Left lobe of liver (tissue), 2 donors: ENCODE measurements around the gene RANBP17. TPM values are rescaled to one million over a fixed set of nuclear protein-coding genes. Genes with fewer than 3 reads are reported as not detected.
A peak's percentile ranks its signal among the peaks of the same experiment; 100 is the strongest.

Source experiments
- ATAC-seq: fragments of 200-7000 bp; cut with Tn5 transposase; one replicate; pipeline ENCODE4 v1.9.1; 2020; ENCODE audit warnings: mild to moderate bottlenecking, moderate library complexity
- DNase-seq: peaks from one replicate; pipeline ENCODE4 v3.0.0-alpha.2; 2020; ENCODE audit warnings: low spot score
- total RNA-seq: library from RNA; stranded (reverse); gene quantifications from one replicate; pipeline ENCODE4 v1.2.1, GENCODE V29; 2021
- donor health status: DM: no; HTN: no; CAD: no; lungs with moderate emphysema.
- donor health status: DM: no; HTN: yes; CAD: no.

RANBP17 gene
- total RNA-seq, 1 donor from 2014 or later, result 3.0 TPM

- DNase-seq (peak; percentile 60), ATAC-seq (peak; percentile 91)
These were observed 218.5 kb downstream of the RANBP17 start for GRCh38 chr5:171080186-171080938.

DNA sequence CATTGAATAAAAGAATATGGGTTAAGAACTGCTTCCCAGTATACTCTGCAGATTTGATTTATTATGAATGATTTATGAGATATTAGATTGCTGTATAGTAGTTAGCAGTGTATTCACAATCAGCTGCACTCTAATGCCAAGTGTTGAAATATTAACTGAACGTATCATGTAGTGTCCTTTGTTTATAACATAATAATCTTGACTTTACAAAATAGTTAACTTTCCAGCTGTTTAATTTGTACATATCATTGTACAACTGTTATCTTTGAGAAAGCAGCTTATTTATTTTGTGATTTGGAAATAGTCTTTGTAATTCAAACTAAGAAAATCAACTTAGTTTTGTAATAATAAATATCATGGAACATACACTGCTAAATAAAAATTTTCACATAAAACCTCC lies 219.5 kb downstream of the RANBP17 start:
- no peak for DNase-seq
- peak; percentile 25 for ATAC-seq

GRCh38 chr5:171092194-171092593 lies 230.4 kb downstream of the RANBP17 start:
- ATAC-seq (no peak), DNase-seq (no peak)

DNA sequence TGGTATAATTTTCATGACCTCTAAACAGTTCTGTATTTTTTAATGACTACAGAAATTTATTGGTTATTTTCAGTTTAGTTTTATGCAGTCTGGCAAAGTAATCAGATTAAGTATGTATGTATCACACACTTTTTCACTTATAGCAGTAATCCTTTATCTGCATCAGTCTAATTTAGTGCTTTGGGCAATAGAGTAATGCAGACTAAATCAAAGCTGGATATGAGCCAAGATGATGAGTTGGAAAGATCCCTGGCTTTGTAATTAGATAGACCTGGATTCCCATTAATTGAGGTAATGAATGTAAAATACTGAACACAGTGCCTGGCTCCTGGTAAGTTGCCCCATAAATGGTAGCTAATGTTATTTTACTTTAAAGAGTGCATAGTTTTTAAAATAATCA lies 231.8 kb downstream of the RANBP17 start:
- DNase-seq, result no peak
- no peak for ATAC-seq

DNA sequence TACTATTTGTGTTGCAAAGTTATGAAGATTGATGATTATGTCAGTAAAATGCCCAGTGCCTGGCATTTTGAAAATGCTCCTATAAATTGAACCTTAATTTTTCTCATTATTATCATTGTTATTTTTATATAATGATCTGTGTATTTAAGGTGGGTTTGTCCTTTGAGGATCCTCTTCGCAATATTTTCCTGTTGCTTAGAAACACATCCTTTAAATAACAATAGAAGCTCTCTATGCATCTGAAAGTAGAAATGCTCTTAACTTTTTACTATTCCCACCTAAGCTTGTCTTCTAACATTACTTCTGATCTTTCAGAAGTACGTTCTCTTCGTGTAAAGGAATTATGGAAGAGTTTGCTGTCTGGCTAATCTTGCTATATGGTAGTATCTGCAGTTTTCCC lies 232.5 kb downstream of the RANBP17 start:
- ATAC-seq (no peak), DNase-seq (no peak)

- no peak for DNase-seq
- no peak for ATAC-seq
These were observed 241.2 kb downstream of the RANBP17 start for GRCh38 chr5:171102877-171103610.

- ATAC-seq (no peak), DNase-seq (no peak)
These were observed 245.9 kb downstream of the RANBP17 start for GRCh38 chr5:171107669-171108068.

GRCh38 chr5:171115519-171115918 lies 253.7 kb downstream of the RANBP17 start:
- ATAC-seq (no peak), DNase-seq (no peak)

- no peak for DNase-seq
- ATAC-seq, result no peak
These were observed 254.9 kb downstream of the RANBP17 start for GRCh38 chr5:171116719-171117118.

- ATAC-seq (no peak), DNase-seq (no peak)
These were observed 259.3 kb downstream of the RANBP17 start for GRCh38 chr5:171120986-171121622.

GRCh38 chr5:171121638-171122037 lies 259.8 kb downstream of the RANBP17 start:
- DNase-seq, result no peak
- ATAC-seq, result no peak

DNA sequence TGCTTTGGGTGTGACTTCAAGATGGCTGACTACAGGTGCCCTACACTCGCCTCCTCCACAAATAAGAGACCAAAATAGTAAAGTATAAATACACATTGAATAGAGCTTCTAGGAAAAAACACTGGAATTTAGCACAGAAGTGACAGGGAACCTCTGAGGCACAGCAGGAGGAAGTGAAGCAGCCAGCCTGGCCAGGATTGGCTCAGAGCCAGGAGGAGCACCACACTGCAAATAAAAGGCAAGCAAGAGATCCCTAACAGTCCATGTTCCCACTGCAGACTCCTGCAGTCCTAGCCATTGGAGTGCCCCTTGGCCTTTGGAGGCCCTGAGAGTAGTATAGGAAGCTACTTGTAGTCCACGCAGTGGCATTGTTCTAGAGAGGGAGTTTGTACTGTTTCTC lies 260.6 kb downstream of the RANBP17 start:
- ATAC-seq (no peak), DNase-seq (no peak)

DNA sequence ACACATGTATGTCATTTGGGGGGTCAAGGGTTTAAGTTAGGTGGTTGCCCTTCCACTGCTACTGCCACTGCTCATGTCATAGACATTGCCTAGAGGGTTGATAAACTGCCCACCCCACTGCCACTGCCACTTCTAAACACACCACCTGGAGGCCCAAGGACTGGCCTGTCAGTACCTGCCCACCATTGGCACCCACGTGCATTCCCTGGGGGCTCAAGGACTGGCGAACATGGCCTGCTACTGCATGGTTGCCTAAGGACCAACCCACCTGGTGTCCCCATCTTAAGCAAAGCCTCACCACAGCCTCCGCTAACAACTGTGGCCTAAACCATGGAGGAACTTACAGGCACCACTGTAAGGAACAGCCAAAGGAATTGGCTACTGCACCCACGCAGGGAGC lies 261.6 kb downstream of the RANBP17 start:
- DNase-seq (no peak), ATAC-seq (no peak)

DNA sequence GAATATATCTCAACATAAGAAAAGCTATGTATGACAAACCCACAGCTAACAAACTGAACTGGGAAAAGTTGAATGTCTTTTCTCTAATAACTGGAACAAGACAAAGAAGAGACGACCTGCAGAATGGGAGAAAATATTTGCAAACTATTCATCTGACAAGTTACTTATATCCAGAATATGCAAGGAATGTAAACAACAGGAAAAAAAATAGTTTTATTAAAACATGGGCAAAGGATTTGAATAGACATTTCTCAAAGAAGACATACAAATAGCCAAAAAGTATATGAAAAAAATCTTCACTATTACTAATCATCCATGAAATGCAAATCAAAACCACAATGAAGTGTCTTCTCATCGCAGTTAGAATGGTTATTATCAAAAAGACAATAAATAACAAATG lies 265.5 kb downstream of the RANBP17 start:
- DNase-seq (no peak), ATAC-seq (no peak)

- ATAC-seq, result no peak
- DNase-seq, result no peak
These were observed 266.3 kb downstream of the RANBP17 start for GRCh38 chr5:171128136-171128535.

- ATAC-seq (no peak), DNase-seq (no peak)
These were observed 267.5 kb downstream of the RANBP17 start for GRCh38 chr5:171129308-171129707.

DNA sequence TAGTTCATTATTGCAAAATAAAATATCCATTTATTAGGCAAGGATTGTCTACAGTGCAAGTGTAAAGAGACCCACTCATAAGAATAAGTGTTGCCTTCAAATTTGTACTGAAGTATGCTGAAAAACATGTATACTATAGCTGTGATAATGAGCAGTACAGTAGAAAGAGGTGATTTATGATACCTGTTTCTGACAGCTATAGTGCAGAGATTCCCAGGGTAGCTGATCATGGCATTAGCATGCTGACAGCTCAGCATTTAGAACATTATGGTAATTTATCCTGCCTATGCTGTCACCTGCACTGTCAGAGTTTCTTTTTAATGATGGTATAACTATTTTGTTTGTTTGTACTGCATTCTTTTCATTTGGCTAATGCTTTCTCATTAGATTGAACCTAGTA lies 269.7 kb downstream of the RANBP17 start:
- DNase-seq (no peak), ATAC-seq (no peak)

- ATAC-seq, result no peak
- no peak for DNase-seq
These were observed 276.1 kb downstream of the RANBP17 start for GRCh38 chr5:171137768-171138525.

DNA sequence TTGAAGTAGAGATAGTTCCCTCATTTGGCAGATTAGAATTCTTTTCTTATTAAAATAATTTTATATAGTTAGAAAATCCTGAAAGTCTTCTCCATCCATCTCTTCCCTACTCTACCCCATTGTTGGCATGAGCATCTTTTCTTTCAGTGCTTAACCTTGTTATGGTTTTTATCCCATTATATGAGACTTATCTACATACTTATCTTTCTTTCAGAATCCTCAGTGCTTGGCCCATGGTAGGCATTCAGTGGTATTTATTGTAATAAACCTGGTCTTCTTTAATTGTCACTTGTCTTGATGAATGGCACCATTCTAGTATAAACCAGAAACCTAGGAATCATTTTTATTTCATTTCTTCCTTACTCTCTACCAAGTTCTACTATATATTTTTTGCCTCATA lies 277.4 kb downstream of the RANBP17 start:
- ATAC-seq (no peak), DNase-seq (no peak)

- DNase-seq (no peak), ATAC-seq (no peak)
These were observed 280.8 kb downstream of the RANBP17 start for GRCh38 chr5:171142617-171143016.

GRCh38 chr5:171143171-171143570 lies 281.4 kb downstream of the RANBP17 start:
- no peak for ATAC-seq
- DNase-seq, result no peak
